Measurements from ENCODE around the gene HIVEP3.

HIVEP3 gene

DNA sequence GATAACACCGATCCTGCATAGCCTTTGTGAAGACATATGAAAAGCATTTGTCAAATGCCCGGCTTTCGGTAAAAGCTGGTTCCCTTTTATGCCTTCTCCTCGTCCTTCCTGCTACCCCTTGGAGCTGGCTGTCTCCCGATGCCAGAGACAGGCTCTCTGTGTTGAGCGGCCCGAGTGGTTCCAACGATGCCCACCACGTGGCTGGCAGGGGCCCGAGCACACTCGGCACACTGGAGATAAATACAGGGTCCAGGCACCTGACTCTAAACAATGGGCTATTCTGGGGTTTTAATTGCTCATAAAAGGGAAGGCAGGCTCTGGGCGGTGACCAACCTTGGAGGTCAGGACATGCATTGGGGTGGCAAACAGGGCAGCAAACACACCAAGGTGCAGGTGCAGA, 207.1 kb downstream of the HIVEP3 start:
- TF ChIP-seq CTCF (conservative IDR thresholded peaks at IDR 0.05; ENCODE audit: low read length): no peak
- no peak for DNase-seq (ENCODE audit: low read depth)
- H3K4me3 ChIP-seq (ENCODE audit: low read length): no peak overlapping the region

DNA sequence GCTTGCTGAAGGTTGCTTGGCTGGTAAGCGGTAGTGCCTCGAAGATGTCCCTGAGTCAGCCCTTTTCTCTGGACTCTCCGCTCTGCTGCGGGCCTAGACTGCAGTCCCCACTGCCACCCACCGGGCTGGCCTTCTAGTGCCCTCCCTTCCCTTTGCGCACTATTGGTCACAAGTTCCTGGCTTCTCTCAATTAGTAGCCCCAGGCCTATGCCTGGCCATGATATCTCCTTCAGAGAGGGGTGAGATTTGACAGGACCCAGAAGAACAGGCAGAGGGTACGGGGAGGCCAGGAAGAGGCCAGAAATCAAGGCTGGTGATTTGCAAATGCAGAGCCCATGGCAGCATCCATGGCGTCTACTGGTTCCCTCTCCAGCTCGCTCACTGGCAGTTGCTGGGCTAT, 207.7 kb downstream of the HIVEP3 start:
- no peak overlapping the region for H3K4me3 ChIP-seq (ENCODE audit: low read length)
- DNase-seq (ENCODE audit: low read depth): no peak
- no peak for TF ChIP-seq CTCF (conservative IDR thresholded peaks at IDR 0.05; ENCODE audit: low read length)

GRCh38 chr1:41709873-41710272, 208.8 kb downstream of the HIVEP3 start:
- H3K4me3 ChIP-seq (ENCODE audit: low read length): no peak overlapping the region
- DNase-seq (ENCODE audit: low read depth): no peak
- no peak for TF ChIP-seq CTCF (conservative IDR thresholded peaks at IDR 0.05; ENCODE audit: low read length)

DNA sequence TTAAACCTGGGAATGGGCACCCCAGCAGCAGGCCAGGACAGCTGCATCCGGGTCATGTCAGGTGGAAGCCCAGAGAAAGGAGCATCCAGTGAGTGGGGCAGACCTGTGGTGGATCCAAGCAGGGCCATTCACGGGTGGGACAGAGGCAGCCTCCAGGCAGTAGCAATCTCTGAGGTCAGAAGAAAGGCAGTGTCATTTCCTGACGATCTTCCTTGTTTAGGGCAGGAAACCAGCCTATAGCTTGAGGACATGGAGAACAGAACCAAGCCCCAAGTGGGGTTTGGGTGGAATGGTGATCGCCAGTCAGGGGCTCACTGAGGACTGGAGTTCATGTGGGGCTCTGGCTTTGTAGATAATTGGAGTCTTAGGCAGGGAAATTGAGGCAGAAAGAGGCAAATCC, 209.4 kb downstream of the HIVEP3 start:
- H3K4me3 ChIP-seq (ENCODE audit: low read length): no peak overlapping the region
- no peak for DNase-seq (ENCODE audit: low read depth)
- no peak for TF ChIP-seq CTCF (conservative IDR thresholded peaks at IDR 0.05; ENCODE audit: low read length)

- no peak for TF ChIP-seq CTCF (conservative IDR thresholded peaks at IDR 0.05; ENCODE audit: low read length)
- H3K4me3 ChIP-seq (ENCODE audit: low read length): no peak overlapping the region
- no peak for DNase-seq (ENCODE audit: low read depth)
Observed at GRCh38 chr1:41708332-41708731, 210.4 kb downstream of the HIVEP3 start.

- TF ChIP-seq CTCF (conservative IDR thresholded peaks at IDR 0.05; ENCODE audit: low read length): no peak
- DNase-seq (ENCODE audit: low read depth): no peak
Observed at GRCh38 chr1:41707793-41708192, 210.9 kb downstream of the HIVEP3 start.

DNA sequence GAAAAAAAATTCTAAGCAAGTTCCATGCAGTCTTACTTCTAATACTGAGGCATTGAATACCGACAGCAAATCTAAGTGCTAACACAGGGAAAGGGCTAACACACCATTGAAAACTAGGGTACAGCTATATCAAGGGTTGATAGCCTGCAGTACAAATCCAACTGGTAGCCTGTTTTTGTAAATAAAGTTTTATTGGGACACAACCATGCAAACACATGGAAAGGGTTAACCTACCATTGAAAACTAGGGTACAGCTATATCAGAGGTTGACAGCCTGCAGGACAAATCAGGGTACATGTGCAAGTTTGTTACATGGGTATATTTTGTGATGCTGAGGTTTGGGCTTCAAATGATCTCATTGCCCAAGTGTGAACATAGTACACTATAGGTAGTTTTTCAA, 212.9 kb downstream of the HIVEP3 start:
- TF ChIP-seq CTCF (conservative IDR thresholded peaks at IDR 0.05; ENCODE audit: low read length): no peak
- no peak overlapping the region for H3K4me3 ChIP-seq (ENCODE audit: low read length)
- DNase-seq (ENCODE audit: low read depth): no peak

More at GRCh38 chr1:41707793-41708192, 210.9 kb downstream of the HIVEP3 start:
- no peak overlapping the region for H3K4me3 ChIP-seq (ENCODE audit: low read length)

Data from AG10803 (cell line).